Measurements from ENCODE around the gene STPG1.

The STPG1 gene

DNA sequence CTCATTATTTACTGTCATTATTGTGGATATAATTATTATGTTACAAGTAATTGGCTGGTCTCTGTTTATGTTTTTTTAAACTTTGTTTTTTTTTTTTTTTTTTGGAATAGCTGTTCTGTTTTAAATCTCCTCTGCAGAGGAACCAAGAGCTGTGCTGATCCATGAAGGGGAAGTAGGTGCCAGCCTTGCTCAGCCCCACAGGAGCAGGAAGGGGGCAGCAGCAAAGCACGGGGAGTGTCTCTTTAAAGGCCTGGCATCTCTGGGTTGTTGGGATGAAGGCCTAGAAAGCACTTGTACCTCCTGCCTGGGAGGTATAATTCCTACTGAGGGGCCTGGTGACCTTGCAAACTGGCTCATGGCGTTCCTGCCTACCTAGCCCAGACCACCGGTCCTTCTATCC lies 96.9 kb downstream of the STPG1 start:
- DNase-seq: peak; percentile 34

- no peak for DNase-seq
Measured at GRCh38 chr1:24315391-24315790, 98.2 kb downstream of the STPG1 start.

DNA sequence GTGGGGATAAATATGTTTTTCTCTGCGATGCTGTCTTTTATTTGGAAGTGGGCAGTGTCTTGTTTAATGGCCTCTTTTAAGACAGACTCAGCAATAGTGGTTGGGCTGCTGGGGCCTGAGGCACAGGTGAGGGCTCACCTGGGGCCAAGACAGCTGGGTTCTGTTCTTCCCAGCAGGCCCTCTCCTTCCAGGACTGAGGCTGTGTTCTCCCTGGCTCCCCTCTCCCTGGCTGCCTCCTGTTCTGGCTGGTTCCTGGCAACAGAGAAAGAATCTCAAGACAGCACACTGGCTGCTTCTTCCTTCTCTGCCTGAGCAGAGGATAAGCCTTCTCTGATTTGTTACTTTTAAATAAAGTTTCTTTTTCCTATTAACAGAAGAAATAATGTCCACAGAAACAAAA lies 101.8 kb downstream of the STPG1 start:
- no peak for DNase-seq

GRCh38 chr1:24311234-24311633 lies 102.3 kb downstream of the STPG1 start:
- no peak for DNase-seq

- no peak for DNase-seq
Measured at GRCh38 chr1:24309762-24310485, 103.7 kb downstream of the STPG1 start.

- peak; percentile 51 for DNase-seq
Measured at GRCh38 chr1:24308365-24309015, 105.1 kb downstream of the STPG1 start.
